GM12865 (cell line): ENCODE results near the gene C6orf15.

Experiments used
- DNase-seq: peaks from one replicate; pipeline ENCODE4 v3.0.0; 2010; ENCODE audit warnings: low read depth
- H3K4me3 ChIP-seq: 2 replicates; pipeline ENCODE4 v1.5.1; 2011; ENCODE audit warnings: mild to moderate bottlenecking, low read depth, low read length, control low read depth
- CTCF ChIP-seq: IDR thresholded peaks from 2 replicates; pipeline ENCODE4 v1.5.1; 2011; ENCODE audit warnings: low read length, control low read depth, low read depth, inconsistent platforms; ENCODE audit not compliant: insufficient read depth; ENCODE audit errors: missing control alignments

C6orf15 gene

DNA sequence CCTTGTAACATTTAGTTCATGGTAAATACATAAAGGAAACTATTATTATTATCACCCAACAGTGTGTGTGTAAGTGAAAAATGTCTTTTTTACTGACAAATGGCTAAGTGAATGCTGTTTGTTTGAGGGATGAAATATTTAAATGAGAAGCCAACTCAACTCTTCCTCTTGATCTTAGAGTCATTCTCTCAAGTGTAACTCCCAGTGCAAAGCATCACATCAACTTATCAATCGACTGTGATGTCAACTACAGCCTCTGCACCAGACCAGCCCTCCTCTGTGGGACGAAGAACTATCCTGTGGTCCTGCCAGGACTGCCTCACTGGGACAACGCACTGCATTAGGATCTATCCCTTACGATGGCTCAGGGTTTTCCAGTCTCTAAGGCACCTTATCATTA, 5.3 kb downstream of the C6orf15 start:
- no peak overlapping the region for H3K4me3 ChIP-seq
- no peak for TF ChIP-seq CTCF
- DNase-seq = no peak

DNA sequence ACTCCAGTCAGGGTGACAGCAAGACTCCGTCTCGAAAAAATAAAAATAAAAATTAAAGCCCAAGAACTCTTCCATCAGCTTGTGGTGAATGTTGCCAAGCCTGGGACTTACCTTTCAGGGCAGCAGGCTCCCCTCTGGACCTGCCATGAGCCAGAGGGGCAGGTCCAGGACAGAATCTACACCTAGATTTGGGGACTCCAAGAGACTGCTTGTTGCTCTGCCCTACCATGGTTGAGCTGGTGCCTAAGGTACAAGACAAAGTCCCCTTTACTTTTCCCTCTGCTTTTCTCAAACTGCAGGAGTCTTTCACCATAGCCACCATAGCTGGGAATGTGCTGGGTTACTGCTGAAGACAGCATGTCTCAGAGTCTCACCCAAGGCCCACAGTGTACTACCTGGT, 9.2 kb downstream of the C6orf15 start:
- no peak for DNase-seq
- H3K4me3 ChIP-seq = no peak overlapping the region
- no peak for TF ChIP-seq CTCF

- H3K4me3 ChIP-seq = no peak overlapping the region
- no peak for DNase-seq
- TF ChIP-seq CTCF = no peak
Measured at GRCh38 chr6:31098449-31098938, 13.9 kb downstream of the C6orf15 start.

DNA sequence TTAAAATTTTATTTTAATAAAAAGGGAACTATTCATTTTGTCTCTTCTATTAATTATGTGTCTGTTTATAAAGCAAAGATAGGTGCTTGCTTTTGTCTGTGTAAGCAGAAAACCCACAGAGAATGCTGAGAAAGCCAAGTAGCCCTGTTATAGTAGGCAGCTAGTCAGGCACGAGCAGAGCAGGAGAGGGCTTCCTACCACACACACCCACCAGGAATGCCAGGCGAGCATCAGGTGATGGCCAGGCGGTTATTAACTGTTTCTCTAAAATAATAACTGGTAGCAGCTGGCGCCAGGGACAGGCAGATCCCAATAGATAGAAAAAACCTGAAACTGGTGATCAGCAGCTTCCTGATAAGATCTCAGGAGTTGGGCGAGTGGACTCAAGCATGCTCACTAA, 15.7 kb downstream of the C6orf15 start:
- H3K4me3 ChIP-seq = no peak overlapping the region
- no peak for TF ChIP-seq CTCF
- no peak for DNase-seq

- DNase-seq = no peak
- TF ChIP-seq CTCF = no peak
- H3K4me3 ChIP-seq = no peak overlapping the region
Measured at GRCh38 chr6:31096215-31096614, 16.2 kb downstream of the C6orf15 start.

DNA sequence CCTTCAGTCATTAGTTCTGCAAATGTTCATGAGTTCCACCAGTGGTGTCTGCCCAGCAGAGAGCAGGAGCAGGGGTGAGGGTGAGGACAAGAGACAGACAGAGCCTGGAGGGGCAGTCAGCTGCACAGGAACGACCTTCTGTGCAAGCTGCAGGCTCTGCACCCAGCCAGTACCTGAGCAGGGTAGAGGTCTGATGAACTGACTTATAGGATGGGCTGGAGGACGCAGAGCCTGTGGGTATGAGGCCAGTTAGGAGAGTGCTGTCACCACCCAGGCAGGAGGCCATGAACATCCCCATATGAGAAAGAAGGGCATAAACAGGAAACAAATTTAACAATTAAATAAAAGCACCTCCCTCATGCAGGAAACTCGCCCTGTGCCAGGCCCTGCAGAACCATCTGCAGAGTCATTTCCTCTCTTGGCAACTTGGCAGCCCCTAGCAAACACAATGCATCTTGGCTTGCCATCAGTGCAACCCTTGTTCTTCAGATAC, 17.9 kb downstream of the C6orf15 start:
- no peak overlapping the region for H3K4me3 ChIP-seq
- TF ChIP-seq CTCF = no peak
- no peak for DNase-seq

- TF ChIP-seq CTCF = no peak
- H3K4me3 ChIP-seq = no peak overlapping the region
- no peak for DNase-seq
Measured at GRCh38 chr6:31092769-31093505, 19.4 kb downstream of the C6orf15 start.
